ENCODE measurements around the gene SRSF8. TPM values are rescaled to one million over a fixed set of nuclear protein-coding genes. Genes with fewer than 3 reads are reported as not detected.
A peak's percentile ranks its signal among the peaks of the same experiment; 100 is the strongest.

Gene SRSF8
- total RNA-seq, 2 donors from 2014 or later = 29.4 to 44.3 TPM

DNA sequence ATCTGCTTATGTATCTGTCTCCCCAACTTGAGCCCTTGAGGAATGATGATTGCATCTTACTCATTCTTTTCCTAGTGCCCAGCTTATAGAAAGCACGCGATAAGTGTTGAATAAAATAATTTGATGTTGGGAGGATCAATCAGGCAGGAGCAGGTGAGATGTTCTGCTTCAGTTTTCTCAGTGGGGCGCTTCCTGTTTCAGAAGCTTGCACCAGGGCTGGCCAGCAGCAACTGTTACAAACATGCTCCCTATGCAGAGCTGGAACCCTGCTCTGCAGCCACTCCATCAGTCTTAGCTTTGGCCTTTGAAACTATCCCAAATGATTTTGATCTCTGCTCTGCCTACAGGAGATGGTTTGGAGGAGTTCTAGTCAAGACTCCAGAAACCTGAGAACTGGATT is 26.8 kb downstream of the SRSF8 start:
- ATAC-seq (no peak), DNase-seq (ENCODE audit: low spot score) (no peak)
- Mint-ChIP-seq H3K4me3 (no peak overlapping the region), H3K36me3 (no peaks in the 10 kb centered on the region), H3K9me3 (peaks cover 3% of the 10 kb centered on the region), H3K27ac (peak overlapping the region in 1 of 2 donors; percentile 4), H3K27me3 (no peaks in the 10 kb centered on the region), H3K4me1 (ENCODE audit: low read depth in 2 of 2) (peaks cover 51 to 59% of the 10 kb centered on the region in 2 donors)

DNA sequence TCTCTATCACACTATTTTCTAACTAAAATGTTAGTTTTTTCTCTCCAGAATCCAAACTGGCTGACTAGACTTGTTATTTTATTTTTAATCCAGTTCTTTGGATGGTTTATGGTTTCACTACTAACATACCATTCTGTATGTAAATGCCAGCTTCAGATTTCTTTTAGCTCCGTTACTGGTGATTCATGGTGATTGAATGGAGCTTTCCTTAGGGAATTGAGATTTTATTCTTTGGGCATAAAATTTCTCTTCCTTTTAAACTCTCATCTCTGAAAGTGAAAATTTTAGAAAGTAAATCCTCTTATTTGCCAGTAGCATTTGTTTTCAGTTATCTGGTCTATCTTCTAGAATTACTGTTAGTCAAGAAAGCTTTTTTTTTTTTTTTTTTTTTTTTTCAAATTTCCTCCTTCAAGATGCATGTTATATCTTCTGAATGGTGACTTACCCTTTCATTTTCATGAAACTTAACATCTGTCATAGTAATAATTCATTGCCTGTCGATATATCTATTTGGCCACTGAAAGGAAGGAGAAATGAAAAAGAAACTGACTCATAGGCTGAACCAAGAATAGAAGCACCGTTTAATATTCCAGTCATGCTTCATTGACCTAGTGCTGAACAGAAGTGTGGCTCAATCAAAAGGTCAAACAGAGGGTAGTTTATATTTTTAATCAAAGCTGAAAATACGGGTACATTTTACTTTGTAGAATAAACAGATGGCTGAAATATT is 29.3 kb downstream of the SRSF8 start:
- Mint-ChIP-seq H3K9me3 (no peaks in the 10 kb centered on the region), H3K4me3 (peak overlapping the region; percentile 63), H3K4me1 (ENCODE audit: low read depth in 2 of 2) (peaks cover 33 to 51% of the 10 kb centered on the region in 2 donors), H3K27me3 (no peaks in the 10 kb centered on the region), H3K27ac (peak overlapping the region; percentile 8 to 55), H3K36me3 (no peaks in the 10 kb centered on the region)
- ATAC-seq = peak; percentile 76 to 80
- no peak for DNase-seq (ENCODE audit: low spot score)

- ATAC-seq (no peak), DNase-seq (ENCODE audit: low spot score) (no peak)
- no peak overlapping the region for H3K27ac Mint-ChIP-seq
- H3K4me1 Mint-ChIP-seq (ENCODE audit: low read depth in 2 of 2) = peaks cover 21 to 40% of the 10 kb centered on the region in 2 donors
- no peaks in the 10 kb centered on the region for H3K9me3 Mint-ChIP-seq
- H3K27me3 Mint-ChIP-seq = no peaks in the 10 kb centered on the region
- no peak overlapping the region for H3K4me3 Mint-ChIP-seq
- H3K36me3 Mint-ChIP-seq = no peaks in the 10 kb centered on the region
Measured at GRCh38 chr11:95097209-95097608, 30.5 kb downstream of the SRSF8 start.

GRCh38 chr11:95098826-95099225 is 32.1 kb downstream of the SRSF8 start:
- ATAC-seq = no peak
- Mint-ChIP-seq H3K27ac (no peak overlapping the region), H3K4me3 (no peak overlapping the region), H3K36me3 (no peaks in the 10 kb centered on the region), H3K4me1 (ENCODE audit: low read depth in 2 of 2) (peaks cover 10 to 27% of the 10 kb centered on the region in 2 donors), H3K9me3 (no peaks in the 10 kb centered on the region), H3K27me3 (no peaks in the 10 kb centered on the region)
- DNase-seq (ENCODE audit: low spot score) = no peak

DNA sequence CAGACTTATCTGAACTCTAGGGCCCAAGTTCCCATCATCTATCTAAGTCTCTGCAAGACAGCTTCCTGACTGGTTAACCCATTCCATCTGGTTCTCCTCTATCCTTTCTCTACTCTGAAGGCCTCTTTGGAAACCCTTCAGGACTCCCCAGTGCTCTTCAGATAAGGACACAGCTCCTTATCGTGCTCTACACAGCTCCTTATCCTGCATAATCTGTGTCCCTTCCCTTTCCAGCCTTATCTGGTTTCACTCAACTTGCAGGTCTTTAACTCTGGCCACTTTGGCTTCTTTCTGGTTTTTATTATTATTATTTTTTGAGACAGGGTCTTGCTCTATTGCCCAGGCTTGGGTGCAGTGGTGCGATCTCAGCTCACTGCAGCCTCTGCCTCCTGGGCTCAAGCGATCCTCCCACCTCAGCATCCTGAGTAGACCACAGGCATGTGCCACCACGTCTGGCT is 33.5 kb downstream of the SRSF8 start:
- H3K27ac Mint-ChIP-seq = no peak overlapping the region
- no peaks in the 10 kb centered on the region for H3K9me3 Mint-ChIP-seq
- ATAC-seq (no peak), DNase-seq (ENCODE audit: low spot score) (no peak)
- no peak overlapping the region for H3K4me3 Mint-ChIP-seq
- no peaks in the 10 kb centered on the region for H3K36me3 Mint-ChIP-seq
- peaks cover 10 to 27% of the 10 kb centered on the region in 2 donors for H3K4me1 Mint-ChIP-seq (ENCODE audit: low read depth in 2 of 2)
- no peaks in the 10 kb centered on the region for H3K27me3 Mint-ChIP-seq

DNA sequence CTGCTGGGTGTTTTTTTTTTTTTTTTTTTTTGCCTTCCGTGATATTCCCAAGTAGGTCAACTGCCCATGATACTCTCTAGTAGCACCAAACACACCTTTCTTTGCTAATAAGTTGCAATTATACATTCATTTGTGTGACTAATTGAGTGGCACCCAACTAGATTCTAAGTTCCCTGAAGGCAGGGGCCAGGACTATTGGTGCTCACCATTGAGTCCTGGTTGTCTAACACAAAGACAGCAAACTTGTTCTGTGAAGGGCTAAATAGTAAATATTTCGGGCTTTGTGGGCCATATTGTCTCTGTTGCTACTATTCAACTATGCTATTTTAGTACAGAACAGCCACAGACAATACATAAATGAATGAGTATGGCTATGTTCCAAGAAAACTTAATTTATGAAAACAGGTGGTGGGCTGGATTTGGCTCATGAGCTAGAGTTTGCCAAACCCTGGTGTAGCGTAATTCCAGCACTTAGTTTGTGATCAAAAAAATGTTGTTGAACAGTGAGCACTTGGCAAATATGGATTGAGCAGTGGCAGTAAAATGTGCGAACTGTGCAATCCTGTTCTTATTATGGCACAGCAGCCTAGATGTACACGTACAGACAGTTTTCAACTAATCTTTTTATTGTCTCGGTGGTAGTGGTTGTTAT is 34.3 kb downstream of the SRSF8 start:
- Mint-ChIP-seq H3K36me3 (no peaks in the 10 kb centered on the region), H3K4me3 (no peak overlapping the region), H3K27ac (no peak overlapping the region), H3K9me3 (no peaks in the 10 kb centered on the region), H3K4me1 (ENCODE audit: low read depth in 2 of 2) (peaks cover 10 to 22% of the 10 kb centered on the region in 2 donors), H3K27me3 (no peaks in the 10 kb centered on the region)
- no peak for DNase-seq (ENCODE audit: low spot score)
- ATAC-seq = no peak

DNA sequence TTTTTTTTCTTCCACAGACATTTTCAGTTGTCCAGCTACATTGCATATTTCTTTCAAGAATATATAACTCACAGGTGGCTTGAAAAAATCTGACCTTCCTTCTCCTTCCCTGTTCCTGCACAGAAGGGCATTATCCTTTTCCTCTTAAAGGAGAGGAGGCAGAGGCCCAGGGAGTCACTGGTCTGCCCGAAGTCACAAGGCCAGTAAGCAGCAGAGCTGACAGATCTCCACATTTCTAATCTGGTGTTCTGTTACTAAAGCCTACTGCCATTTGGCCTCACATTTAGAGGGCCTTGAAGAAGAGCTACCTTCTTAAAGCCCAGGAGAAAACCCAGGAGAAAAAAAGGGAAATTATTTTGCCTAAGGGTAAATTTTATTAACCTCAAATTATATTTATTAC is 35.2 kb downstream of the SRSF8 start:
- no peak overlapping the region for H3K27ac Mint-ChIP-seq
- no peaks in the 10 kb centered on the region for H3K9me3 Mint-ChIP-seq
- H3K36me3 Mint-ChIP-seq = no peaks in the 10 kb centered on the region
- no peak for DNase-seq (ENCODE audit: low spot score)
- H3K4me1 Mint-ChIP-seq (ENCODE audit: low read depth in 2 of 2) = peaks cover 6 to 16% of the 10 kb centered on the region in 2 donors
- no peak for ATAC-seq
- H3K4me3 Mint-ChIP-seq = no peak overlapping the region
- H3K27me3 Mint-ChIP-seq = no peaks in the 10 kb centered on the region

- ATAC-seq = no peak
Measured at GRCh38 chr11:95102733-95103132, 36.0 kb downstream of the SRSF8 start.

GRCh38 chr11:95103701-95104100 is 37.0 kb downstream of the SRSF8 start:
- DNase-seq (ENCODE audit: low spot score) = no peak
- Mint-ChIP-seq H3K36me3 (no peaks in the 10 kb centered on the region), H3K27ac (no peak overlapping the region), H3K4me3 (no peak overlapping the region), H3K27me3 (no peaks in the 10 kb centered on the region), H3K9me3 (no peaks in the 10 kb centered on the region), H3K4me1 (ENCODE audit: low read depth in 2 of 2) (peaks cover 0 to 10% of the 10 kb centered on the region in 2 donors)
- ATAC-seq = no peak

More at GRCh38 chr11:95102733-95103132, 36.0 kb downstream of the SRSF8 start:
- Mint-ChIP-seq H3K27ac (no peak overlapping the region), H3K4me1 (ENCODE audit: low read depth in 2 of 2) (peaks cover 0 to 10% of the 10 kb centered on the region in 2 donors), H3K27me3 (no peaks in the 10 kb centered on the region), H3K36me3 (no peaks in the 10 kb centered on the region), H3K9me3 (no peaks in the 10 kb centered on the region), H3K4me3 (no peak overlapping the region)
- no peak for DNase-seq (ENCODE audit: low spot score)

- Mint-ChIP-seq H3K4me3 (no peak overlapping the region), H3K36me3 (no peaks in the 10 kb centered on the region), H3K9me3 (no peaks in the 10 kb centered on the region), H3K4me1 (ENCODE audit: low read depth in 2 of 2) (peaks cover 0 to 10% of the 10 kb centered on the region in 2 donors), H3K27ac (no peak overlapping the region), H3K27me3 (no peaks in the 10 kb centered on the region)
- ATAC-seq = no peak
- DNase-seq (ENCODE audit: low spot score) = no peak
Measured at GRCh38 chr11:95104121-95104830, 37.6 kb downstream of the SRSF8 start.

GRCh38 chr11:95104856-95105255 is 38.1 kb downstream of the SRSF8 start:
- no peak for ATAC-seq

GRCh38 chr11:95108159-95108611 is 41.5 kb downstream of the SRSF8 start:
- H3K4me3 Mint-ChIP-seq = no peak overlapping the region
- H3K36me3 Mint-ChIP-seq = no peaks in the 10 kb centered on the region
- no peak overlapping the region for H3K27ac Mint-ChIP-seq
- H3K27me3 Mint-ChIP-seq = no peaks in the 10 kb centered on the region
- DNase-seq (ENCODE audit: low spot score) = no peak
- no peak for ATAC-seq
- no peaks in the 10 kb centered on the region for H3K9me3 Mint-ChIP-seq
- peaks cover 9 to 10% of the 10 kb centered on the region in 2 donors for H3K4me1 Mint-ChIP-seq (ENCODE audit: low read depth in 2 of 2)

More at GRCh38 chr11:95104856-95105255, 38.1 kb downstream of the SRSF8 start:
- peaks cover 0 to 10% of the 10 kb centered on the region in 2 donors for H3K4me1 Mint-ChIP-seq (ENCODE audit: low read depth in 2 of 2)
- DNase-seq (ENCODE audit: low spot score) = no peak
- no peak overlapping the region for H3K4me3 Mint-ChIP-seq
- no peaks in the 10 kb centered on the region for H3K27me3 Mint-ChIP-seq
- no peak overlapping the region for H3K27ac Mint-ChIP-seq
- H3K36me3 Mint-ChIP-seq = no peaks in the 10 kb centered on the region
- H3K9me3 Mint-ChIP-seq = no peaks in the 10 kb centered on the region

- no peaks in the 10 kb centered on the region for H3K9me3 Mint-ChIP-seq
- peaks cover 9 to 10% of the 10 kb centered on the region in 2 donors for H3K4me1 Mint-ChIP-seq (ENCODE audit: low read depth in 2 of 2)
- DNase-seq (ENCODE audit: low spot score) = no peak
- H3K4me3 Mint-ChIP-seq = no peak overlapping the region
- H3K27me3 Mint-ChIP-seq = no peaks in the 10 kb centered on the region
- ATAC-seq = no peak
- no peak overlapping the region for H3K27ac Mint-ChIP-seq
- H3K36me3 Mint-ChIP-seq = no peaks in the 10 kb centered on the region
Measured at GRCh38 chr11:95108671-95109551, 42.2 kb downstream of the SRSF8 start.

Data from natural killer cell treated with Interleukin-12 subunit alpha and Interleukin-12 subunit beta and Interleukin-15 and Interleukin-18, amount 100 ng/mL, for 72 hours (primary cell).